ENCODE data around the gene HMX1. TPM values are rescaled to one million over a fixed set of nuclear protein-coding genes. Genes with fewer than 3 reads are reported as not detected.

The HMX1 gene
- total and polyA plus RNA-seq, 12 donors, result 2.7 TPM; not detected in 11

DNA sequence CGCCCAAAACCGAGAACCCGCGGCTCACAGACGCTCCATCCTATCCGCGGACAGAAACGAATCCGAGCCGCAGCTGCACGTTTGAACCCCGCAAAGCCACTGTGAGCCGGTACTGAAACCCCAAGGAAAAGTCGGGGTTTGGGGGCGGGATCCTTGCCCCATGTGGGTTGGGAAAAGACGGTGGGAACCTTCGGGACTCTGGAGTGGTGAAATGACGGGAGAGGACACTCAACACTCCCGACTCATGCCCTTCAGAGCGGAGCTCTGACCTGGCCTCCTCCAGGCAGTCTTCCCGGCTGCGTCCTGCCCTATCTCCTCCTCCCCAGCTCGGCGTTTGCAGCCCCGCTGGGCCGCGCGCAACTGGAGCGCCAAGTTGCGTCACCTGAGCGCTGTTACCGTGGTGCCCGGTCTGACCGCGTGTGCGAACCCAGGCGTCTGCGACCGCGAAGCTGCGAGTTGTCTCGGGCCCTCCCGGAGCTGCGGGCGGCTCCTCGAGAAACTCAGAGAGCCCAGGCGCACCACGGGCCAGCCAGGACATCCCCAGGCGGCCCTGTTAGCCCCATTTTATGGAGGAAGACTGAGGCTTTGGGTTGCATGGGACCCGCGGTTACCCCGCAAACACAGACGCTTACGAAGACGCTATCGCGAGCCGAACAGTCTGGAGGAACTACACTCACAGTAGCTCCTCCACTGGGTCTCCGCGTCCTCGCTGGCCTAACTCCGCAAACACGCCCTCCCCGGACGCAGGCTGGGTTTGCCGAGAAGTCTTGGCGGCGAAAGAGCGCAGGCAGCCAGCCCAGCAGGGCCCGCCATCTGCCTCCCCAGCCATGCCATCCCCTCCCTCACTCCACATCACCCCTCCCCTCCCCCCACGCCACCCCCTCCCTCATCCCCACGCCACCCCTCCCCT lies 20.3 kb upstream of the HMX1 start:
- peaks cover 59% of the 10 kb centered on the region for H3K27me3 ChIP-seq
- intact Hi-C loops (cut with DNase I), result no loop called here
- no peaks in the 10 kb centered on the region for H3K9me3 ChIP-seq (replicated peaks in 1 of 3)
- no peak for DNase-seq
- no peak overlapping the region for H3K27ac ChIP-seq
- H3K4me3 ChIP-seq, result no peak overlapping the region
- H3K36me3 ChIP-seq (replicated peaks in 1 of 2), result no peaks in the 10 kb centered on the region
- WGBS, 4 donors, result 2 to 6% (median 4%) methylated on average over 22 to 72 of the region's 72 CpGs
- TF ChIP-seq, protein P1, sequence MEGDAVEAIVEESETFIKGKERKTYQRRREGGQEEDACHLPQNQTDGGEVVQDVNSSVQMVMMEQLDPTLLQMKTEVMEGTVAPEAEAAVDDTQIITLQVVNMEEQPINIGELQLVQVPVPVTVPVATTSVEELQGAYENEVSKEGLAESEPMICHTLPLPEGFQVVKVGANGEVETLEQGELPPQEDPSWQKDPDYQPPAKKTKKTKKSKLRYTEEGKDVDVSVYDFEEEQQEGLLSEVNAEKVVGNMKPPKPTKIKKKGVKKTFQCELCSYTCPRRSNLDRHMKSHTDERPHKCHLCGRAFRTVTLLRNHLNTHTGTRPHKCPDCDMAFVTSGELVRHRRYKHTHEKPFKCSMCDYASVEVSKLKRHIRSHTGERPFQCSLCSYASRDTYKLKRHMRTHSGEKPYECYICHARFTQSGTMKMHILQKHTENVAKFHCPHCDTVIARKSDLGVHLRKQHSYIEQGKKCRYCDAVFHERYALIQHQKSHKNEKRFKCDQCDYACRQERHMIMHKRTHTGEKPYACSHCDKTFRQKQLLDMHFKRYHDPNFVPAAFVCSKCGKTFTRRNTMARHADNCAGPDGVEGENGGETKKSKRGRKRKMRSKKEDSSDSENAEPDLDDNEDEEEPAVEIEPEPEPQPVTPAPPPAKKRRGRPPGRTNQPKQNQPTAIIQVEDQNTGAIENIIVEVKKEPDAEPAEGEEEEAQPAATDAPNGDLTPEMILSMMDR (IDR thresholded peaks at IDR 0.05), result no peak
- no peak for TF ChIP-seq POLR2A (IDR thresholded peaks at IDR 0.05)
- H3K4me1 ChIP-seq (replicated peaks in 1 of 2), result no peaks in the 10 kb centered on the region

DNA sequence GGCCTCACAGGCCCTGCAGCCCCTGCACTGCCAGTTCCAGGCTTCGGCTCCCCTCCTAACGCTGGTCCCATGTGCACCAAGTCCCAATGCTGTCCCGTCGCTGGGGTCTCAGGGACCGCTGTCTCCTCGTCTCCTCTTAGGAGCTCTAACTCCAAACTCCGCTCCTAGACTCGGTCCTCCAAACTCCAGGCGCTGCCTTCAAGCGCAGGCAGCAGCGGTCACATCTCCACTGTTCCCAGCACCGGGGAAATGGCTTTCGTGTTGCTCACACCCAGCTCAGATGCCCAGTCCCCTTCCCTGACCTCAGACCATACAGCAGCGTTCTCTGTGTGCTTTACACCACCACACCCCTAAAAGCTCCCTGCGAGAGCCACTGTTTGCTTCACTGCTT lies 19.6 kb upstream of the HMX1 start:
- no peaks in the 10 kb centered on the region for H3K4me1 ChIP-seq (replicated peaks in 1 of 2)
- H3K9me3 ChIP-seq (replicated peaks in 1 of 3), result no peaks in the 10 kb centered on the region
- no peak for TF ChIP-seq POLR2A (IDR thresholded peaks at IDR 0.05)
- TF ChIP-seq, protein P1 (IDR thresholded peaks at IDR 0.05), result no peak
- no peak overlapping the region for H3K4me3 ChIP-seq
- H3K36me3 ChIP-seq (replicated peaks in 1 of 2), result no peaks in the 10 kb centered on the region
- H3K27ac ChIP-seq, result no peak overlapping the region
- WGBS, 4 donors, result 21 to 35% (median 28%) methylated on average over 13 to 15 of the region's 15 CpGs
- intact Hi-C loops (cut with DNase I), result no loop called here
- H3K27me3 ChIP-seq, result peaks cover 65% of the 10 kb centered on the region
- no peak for DNase-seq

DNA sequence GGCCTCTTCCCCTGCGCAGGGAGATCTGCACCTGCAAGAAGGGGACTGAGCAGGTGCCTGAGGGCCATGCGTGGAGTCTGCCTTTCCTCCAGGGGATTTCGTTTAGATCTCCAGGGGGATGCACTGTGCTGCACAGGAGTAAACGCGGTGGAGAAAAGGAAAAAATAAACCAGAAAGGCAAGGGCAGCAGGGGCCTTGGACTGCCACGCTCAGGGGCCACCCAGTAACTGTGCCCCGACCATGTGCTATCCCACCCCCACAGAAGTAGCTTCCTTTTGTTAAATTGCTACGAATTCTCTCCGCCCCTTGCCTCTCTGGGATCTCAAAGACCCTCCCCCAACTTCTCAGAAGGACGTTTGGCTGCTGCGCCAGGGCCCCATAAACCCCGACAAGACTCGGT lies 17.2 kb upstream of the HMX1 start:
- Histone ChIP-seq H3K36me3 (replicated peaks in 1 of 2) (no peaks in the 10 kb centered on the region), H3K4me3 (no peak overlapping the region), H3K9me3 (replicated peaks in 1 of 3) (no peaks in the 10 kb centered on the region), H3K27me3 (peaks cover 44% of the 10 kb centered on the region), H3K27ac (no peak overlapping the region), H3K4me1 (replicated peaks in 1 of 2) (no peaks in the 10 kb centered on the region)
- DNase-seq, result no peak
- 3 to 8% (median 6%) methylated on average over 11 to 13 of the region's 13 CpGs for WGBS, 4 donors
- intact Hi-C loops (cut with DNase I), result loop anchor here in 1 of 2 donors (10.0 kb wide), 1 partner anchor 284 kb away; no protein-coding TSS in a partner anchor
- TF ChIP-seq POLR2A (IDR thresholded peaks at IDR 0.05), result no peak
- TF ChIP-seq, protein P1 (IDR thresholded peaks at IDR 0.05), result no peak

DNA sequence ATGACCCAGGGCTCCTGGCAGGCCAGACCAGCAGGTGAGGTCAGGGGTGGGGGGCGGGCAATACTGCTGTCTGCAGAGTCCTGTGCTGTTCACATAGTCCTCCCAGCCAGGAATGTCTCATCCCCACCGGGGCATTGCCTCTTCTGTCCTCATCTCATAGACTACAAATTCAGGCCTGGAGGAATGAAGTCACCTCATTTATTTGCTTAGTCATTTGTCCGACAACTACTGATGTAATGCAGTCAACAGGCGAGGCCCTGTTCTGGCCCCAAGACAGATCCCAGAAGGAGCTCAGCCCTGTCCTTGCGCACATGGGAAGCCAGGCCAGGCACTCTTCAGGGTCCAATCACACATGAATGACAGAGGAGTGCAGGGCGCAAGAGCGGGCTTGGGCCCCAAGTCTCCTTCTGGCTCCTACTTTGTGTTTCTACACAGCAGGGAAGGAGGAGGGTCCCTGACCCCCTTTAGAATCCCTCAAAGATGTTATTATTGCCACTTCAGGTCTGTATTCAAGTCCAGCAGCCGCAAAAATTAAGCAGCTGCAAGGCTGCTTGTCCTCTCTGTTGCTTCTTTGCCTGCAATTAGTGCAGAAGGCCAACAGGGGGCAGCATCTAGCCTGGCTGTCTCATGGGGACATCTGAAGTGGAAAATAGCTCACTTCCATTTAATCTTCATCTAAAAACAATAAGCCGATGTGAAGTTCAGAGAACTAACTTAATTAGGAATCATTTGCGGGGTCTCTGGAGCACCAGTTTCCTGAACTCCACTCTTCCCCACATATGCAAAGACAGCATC lies 15.2 kb upstream of the HMX1 start:
- TF ChIP-seq, protein P1 (IDR thresholded peaks at IDR 0.05), result peak in 1 of 6 experiments; percentile 17
- TF ChIP-seq POLR2A (IDR thresholded peaks at IDR 0.05), result no peak
- peaks cover 28% of the 10 kb centered on the region for H3K27me3 ChIP-seq
- intact Hi-C loops (cut with DNase I), result loop anchor here in 1 of 2 donors (10.0 kb wide), 1 partner anchor 282 kb away; no protein-coding TSS in a partner anchor
- no peak overlapping the region for H3K27ac ChIP-seq
- DNase-seq, result no peak
- 78 to 85% (median 80%) methylated on average over 10 of the region's 10 CpGs for WGBS, 4 donors
- no peaks in the 10 kb centered on the region for H3K36me3 ChIP-seq (replicated peaks in 1 of 2)
- H3K4me3 ChIP-seq, result no peak overlapping the region
- no peaks in the 10 kb centered on the region for H3K4me1 ChIP-seq (replicated peaks in 1 of 2)
- H3K9me3 ChIP-seq (replicated peaks in 1 of 3), result no peaks in the 10 kb centered on the region
